MV-4-11 (cell line): ENCODE data around the gene RP9.
"Not testable (repeated sequence)": the region's sequence is repeated elsewhere in the genome, so short reads cannot be mapped to it uniquely, and the experiment has no call there.

Experiments
- DNase-seq: peaks from one replicate; lab custom pipeline; 2025; lab: John Stamatoyannopoulos, UW

RP9 gene

DNA sequence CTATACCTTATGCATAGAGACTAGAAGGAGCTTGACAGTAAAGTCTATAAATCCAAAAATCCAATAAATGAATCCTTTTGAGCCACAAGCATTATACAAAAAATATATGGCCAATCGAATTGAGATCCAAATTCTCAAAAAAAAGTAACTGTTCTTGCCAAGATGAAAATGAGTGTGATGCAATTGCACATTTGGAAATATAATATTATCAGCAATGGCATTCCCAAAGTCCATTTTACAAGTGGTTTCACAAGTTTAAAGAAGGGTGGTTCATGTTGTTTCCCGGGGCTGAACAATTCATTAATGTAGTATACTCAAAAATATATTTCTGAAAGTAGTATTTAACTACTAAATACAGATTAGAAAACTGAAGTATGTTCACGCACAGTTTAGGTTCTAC is 7.3 kb downstream of the RP9 start:
- no peak for DNase-seq

- no peak for DNase-seq
These were observed 8.4 kb downstream of the RP9 start for GRCh38 chr7:33100770-33101169.

DNA sequence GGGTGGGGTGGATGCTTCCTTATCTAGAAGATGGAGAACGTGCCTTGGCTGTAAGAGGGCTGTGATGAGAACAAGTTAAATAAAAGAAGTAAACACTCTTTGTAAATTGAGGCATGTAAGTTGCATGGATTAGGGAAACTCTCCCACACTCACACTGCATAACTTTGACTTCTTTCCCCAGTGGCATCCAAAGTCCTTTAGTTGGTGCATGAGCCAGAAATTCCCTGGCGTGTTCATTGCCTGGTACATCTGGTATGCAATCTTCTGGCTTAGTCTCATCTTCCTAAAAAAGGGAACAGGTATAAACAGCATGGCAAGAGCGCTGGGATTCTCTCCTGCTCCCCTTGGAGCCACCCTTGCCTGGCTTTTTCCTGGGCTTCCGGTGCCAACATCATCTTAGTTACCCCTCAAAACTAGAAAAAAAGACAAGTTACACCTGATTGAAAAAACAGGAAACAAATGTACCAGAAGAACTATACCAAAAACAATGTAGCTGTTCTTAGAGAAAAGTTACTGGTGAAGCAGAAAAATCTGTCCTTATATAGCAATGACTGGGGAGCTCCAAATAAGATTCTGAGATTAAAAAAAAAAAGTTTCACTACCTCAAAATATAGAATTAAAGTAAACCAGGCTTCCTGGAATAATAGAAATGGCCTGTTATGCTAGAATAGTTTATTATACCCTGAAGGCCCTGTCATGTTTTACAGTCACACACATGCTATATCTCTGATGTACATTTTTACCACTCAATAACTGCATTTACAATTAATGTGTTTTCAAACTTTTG is 9.9 kb downstream of the RP9 start:
- peak; percentile 31 for DNase-seq

GRCh38 chr7:33094745-33095275 is 14.4 kb downstream of the RP9 start:
- DNase-seq, result not testable (repeated sequence)

- no peak for DNase-seq
These were observed 15.9 kb downstream of the RP9 start for GRCh38 chr7:33093266-33093665.

- no peak for DNase-seq
These were observed 17.5 kb downstream of the RP9 start for GRCh38 chr7:33091641-33092191.

- DNase-seq, result no peak
These were observed 18.1 kb downstream of the RP9 start for GRCh38 chr7:33091111-33091531.

DNA sequence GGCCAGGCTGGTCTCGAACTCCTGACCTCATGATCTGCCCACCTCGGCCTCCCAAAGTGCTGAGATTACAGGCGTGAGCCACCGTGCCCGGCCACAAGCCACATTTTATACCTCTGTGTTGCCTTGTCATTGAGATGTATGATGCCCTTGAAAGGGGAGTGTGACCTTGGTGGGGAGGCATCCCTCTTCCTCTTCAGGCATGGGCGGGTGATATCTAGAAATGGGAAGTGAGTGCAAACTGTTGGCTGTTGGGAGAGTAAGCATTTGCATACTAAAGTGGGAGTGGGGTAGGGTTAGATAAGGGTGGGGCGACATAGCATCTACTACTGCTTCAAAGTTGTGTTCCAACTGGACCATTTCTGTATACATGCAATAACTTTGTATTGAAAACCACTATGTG is 20.1 kb downstream of the RP9 start:
- DNase-seq, result no peak

DNA sequence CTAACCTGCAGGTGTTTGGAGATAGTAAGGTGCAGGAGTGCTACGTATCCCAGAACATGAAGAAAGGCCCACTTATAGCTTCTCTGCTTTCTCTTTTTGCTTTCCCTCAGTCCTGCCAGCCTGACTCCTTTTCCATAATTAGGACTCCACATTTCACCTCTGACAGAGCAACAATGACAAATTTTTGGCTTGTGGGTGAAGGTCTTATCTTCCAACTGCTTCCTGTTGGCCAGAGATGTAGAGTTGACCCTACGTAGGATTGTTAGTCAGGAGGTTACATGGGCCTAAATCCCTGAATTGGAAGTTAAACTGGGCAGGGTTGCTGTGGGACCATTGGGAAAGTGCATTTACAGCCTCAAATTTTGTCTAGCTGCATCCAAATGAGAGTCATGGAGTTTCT is 21.3 kb downstream of the RP9 start:
- no peak for DNase-seq

DNA sequence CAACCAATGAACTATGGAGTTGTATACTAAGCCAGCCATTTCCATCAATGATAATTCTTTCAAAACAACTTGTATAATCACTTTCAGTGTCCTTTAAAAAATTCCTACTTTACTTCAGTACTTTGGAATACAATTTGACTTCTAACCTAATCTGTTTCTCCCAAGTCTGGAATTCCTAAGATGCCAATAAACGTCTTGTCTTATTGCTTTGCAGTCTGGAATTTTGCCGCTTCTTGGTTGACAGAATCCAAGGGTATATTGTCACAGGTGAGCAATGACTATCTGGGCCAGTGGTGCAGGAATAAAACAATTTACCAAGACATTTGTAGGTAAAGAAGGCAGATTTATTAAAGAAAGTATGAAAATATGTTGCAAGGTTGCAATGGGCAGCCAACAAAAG is 21.8 kb downstream of the RP9 start:
- DNase-seq, result no peak

DNA sequence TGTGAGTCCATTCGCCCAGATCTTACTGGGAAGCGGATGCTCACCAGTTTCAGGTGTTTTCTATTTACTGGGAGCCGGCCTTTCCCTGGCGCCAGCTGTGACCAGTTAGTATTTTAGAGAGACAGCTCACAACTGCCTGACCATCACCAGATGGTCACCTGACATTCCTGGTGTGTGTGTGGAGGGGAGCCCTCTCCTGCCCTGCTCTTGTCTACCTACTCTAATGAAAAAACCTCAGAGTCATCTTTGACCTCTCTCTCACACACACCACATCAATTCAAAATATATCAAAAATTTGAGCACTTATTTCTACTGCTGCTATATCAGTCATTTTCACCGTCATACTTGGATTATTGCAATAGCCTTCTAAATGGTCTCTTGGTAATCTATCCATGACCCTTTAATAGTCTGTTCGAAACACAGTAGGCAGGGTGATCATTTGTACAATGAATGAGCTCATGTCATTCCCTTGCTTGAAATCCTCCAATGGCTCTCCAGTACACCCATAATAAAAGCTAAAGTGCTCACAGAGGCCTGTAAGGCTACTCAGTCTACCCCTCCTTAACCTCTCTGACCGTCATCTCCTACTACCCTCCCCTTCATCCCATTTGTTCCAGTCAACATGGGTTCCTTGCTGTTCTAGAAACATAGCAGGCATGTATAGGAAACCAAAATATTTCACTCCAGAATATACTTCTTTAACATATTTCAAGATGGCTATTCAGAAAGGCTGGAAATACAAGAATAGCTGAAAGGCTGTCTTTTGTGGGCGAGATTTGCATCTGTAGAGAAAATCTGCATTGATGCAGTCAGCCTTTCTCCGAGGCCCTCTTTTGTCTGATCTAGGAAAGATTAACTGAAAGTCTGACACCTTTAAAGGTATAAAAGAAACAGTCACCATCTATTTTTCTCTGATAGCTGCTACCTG is 29.2 kb downstream of the RP9 start:
- DNase-seq, result no peak

GRCh38 chr7:33079096-33079495 is 30.1 kb downstream of the RP9 start:
- DNase-seq, result no peak

DNA sequence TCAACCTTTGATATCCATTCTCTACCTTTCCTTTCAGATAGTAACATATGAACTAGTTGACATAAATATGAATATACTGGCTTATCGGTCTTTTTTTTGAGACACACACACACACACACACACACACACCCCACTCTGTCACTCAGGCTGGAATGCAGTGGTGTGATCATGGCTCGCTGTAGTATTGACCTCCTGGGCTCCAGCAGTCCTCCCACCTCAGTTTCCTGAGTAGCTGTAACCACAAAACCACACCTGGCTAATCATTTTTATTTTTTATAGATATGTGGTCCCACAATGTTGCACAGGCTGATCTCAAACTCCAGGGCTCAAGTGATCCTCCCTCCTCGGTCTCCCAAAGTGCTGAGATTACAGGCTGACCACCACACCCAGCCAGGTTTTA is 32.5 kb downstream of the RP9 start:
- DNase-seq, result no peak

DNA sequence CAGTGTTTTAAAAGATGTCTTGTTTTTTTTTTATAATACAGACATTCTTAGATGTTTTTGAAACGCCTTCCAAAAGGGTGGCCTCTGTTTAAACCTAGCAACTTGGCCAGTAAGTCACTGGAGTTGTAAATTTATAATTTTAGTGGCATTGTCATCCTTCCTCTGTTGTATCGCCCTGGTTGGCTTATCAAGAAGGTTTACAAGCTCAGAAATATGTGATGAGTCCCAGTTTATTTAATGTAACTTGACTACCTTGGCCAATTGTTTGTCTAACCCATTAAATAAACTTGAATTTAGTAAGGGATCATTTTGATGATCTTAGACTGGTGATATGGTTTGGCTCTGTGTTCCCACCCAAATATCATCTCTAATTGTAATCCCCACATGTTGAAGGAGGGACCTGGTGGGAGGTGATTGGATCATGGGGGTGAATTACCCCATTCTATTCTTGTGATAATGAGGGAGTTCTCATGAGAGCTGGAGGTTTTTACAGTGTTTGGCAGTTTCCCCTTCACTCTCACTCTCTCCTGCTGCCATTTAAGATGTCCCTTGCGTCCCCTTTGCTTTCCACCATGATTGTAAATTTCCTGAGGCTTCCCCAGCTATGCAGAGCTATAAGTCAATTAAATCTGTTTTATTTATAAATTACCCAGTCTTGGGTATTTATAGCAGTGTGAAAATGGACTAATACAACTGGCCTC is 33.2 kb downstream of the RP9 start:
- DNase-seq, result no peak

GRCh38 chr7:33073243-33073642 is 36.0 kb downstream of the RP9 start:
- DNase-seq, result no peak

DNA sequence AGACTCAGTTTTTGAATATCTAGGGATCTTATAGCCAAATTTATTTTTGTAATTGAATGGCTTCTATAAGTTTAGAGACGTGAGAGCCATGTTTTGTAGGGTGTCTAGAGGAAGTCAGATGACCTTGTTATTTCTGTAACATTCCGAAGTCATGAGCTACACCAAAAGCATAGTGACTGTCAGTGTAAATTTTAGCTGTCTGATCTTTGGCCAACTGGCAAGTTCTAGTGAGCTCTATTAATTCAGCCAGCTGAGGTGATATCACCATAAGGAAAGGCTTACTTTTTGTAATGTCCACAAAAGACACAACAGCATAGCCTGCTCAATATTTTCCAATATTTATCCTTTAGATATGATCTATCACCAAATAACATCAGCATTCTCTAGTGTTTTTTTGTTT is 36.7 kb downstream of the RP9 start:
- no peak for DNase-seq

GRCh38 chr7:33070831-33071230 is 38.4 kb downstream of the RP9 start:
- DNase-seq, result no peak

GRCh38 chr7:33070277-33070676 is 38.9 kb downstream of the RP9 start:
- no peak for DNase-seq

DNA sequence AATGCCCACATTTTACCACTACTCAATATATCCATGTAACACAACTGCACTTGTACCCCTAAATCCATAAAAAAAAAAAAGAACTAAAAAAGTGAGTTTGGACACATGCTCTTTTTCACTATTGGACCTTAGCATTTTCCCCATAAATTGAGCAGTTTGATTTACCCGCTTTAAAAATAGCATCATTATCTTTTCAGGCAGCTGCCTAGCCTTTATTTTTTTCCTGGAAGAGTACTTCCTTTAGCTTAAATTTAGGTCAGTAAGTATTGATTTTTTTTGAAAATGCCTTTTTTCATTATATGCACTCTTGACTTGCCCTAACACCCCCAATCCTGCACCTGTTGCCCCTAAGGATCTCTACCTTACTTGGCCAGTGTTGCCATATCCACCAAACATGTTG is 41.3 kb downstream of the RP9 start:
- DNase-seq, result no peak

DNA sequence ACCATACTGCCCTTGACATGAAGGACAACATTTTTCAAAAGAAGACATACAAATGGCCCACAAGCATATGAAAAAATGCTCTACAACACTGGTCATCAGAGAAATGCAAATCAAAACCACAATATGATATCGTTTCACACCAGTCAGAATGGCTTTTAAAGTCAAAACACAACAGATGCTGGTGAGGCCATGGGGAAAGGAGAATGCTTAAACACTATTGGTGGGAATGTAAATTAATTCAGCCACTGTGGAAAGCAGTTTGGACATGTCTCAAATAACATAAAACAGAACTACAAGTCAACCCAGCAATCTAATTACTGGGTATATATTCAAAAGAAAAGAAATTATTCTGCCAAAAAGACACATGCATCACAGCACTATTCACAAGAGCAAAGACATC is 42.4 kb downstream of the RP9 start:
- no peak for DNase-seq

GRCh38 chr7:33065981-33066380 is 43.2 kb downstream of the RP9 start:
- DNase-seq, result no peak
